HG03175 (cell line): ENCODE results near the gene U2SURP.
"Not testable (repeated sequence)": the region's sequence is repeated elsewhere in the genome, so short reads cannot be mapped to it uniquely, and the experiment has no call there.

ENCODE experiments used
- ATAC-seq: cut with Tn5 transposase; IDR thresholded peaks from one replicate; pipeline ENCODE4 v1.9.1; 2021; ENCODE audit warnings: mild to moderate bottlenecking, moderate library complexity; ENCODE audit not compliant: unreplicated experiment

Gene U2SURP

DNA sequence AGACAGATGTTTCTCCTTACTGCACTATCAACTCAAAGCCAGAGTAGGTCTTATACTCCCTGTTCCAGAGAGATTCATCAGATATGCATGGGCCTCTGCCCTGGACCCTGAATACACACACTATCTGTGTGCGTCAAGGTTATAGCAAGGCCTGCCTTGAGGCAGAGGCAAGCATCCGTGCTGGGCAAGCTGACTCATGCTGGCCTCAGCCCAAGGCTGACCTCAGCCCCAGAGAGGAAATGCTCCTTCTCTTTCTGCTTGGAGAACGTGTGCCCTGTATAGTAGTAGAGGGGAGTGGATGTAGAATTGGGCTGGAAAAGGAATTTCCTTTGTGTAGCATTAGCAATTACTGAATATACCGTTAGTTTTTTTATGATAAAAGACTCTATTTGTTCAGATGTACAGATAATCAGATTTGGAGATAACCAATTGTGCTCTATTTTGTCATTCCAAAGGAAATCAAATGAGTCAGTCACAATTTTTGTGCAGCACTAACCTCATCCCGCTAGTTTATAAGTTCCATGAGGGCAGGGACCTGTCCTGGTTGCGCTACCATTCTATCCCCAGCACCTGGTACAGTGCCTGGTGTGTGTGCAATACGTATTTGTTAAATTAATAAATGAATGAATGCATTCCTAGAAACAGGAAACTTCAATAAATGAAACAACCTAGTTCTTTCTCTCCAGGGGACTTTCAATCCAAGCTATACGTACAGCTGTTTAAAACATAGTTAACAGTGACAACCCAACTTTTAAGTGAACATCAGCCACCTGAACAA is 24.6 kb upstream of the U2SURP start:
- no peak for ATAC-seq

DNA sequence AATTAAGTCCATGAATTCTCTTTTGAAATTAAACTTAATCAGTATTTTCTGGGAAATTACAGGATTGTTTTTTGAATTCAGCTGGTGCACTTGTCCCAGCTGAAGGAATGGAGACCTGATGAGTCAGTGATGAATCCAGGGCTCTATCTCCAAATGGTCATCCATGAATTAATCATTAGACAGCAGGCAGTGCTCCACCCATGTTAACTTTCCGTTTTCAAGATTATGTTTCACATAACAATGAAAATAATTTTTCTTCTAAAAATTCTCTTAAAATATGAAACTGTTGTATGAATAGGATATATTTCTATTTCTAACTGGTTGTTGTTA is 24.0 kb upstream of the U2SURP start:
- no peak for ATAC-seq

DNA sequence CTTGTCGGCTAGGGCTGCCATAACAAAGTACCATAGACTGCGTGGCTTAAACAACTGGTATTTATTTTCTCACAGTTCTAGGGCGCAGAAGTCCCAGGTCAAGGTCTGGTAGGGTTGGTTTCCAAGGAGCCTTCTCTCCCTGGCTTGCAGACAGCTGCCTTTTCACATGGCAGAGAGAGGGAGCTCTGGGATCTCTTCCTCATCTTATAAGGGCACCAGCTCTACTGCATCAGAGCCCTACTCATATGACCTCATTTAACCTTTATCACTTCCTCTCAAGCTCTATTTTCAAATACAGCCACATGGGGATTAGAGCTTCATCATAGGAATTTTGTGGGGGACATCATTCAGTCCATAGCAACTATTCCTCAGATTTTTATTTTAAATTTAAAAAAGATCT is 20.3 kb upstream of the U2SURP start:
- no peak for ATAC-seq

- no peak for ATAC-seq
Measured at GRCh38 chr3:142982038-142982773, 19.2 kb upstream of the U2SURP start.

- no peak for ATAC-seq
Measured at GRCh38 chr3:142983318-142983717, 18.1 kb upstream of the U2SURP start.

DNA sequence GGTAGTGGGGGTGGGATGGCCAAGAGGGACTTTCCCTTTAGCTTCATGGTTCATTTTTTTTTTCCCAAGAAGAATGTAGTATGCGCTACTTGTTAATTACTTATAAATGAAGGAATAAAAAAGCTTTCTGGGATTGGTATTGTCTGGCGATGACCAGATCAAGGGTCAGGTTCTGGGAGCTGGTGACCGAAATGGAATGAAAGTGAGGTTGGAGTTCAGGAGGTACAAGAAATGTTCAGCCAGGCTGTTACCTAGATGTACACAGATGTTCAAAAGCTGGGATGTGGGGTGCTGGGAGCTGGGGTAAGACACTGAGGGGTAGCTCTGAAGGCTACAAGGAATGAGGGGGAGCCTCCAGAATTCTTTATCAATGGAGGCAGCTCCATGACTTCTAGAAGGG is 17.1 kb upstream of the U2SURP start:
- ATAC-seq = no peak

GRCh38 chr3:142987080-142987700 is 14.2 kb upstream of the U2SURP start:
- ATAC-seq = peak; percentile 49

- ATAC-seq = peak; percentile 52
Measured at GRCh38 chr3:142987707-142988106, 13.7 kb upstream of the U2SURP start.

DNA sequence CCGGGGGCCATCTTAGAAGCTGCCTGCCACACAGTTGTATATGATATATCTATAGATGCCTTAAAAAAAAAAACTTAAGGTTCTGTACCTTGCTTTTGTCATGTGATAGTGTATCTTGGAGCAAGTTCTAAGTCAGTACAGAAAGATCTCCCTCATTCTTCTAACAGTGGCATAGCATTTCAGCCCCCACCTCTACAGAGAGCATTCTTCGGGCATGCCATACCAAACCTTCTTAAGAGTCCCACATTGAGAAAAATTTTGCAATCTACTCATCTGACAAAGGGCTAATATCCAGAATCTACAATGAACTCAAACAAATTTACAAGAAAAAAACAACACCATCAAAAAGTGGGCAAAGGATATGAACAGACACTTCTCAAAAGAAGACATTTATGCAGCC is 13.1 kb upstream of the U2SURP start:
- ATAC-seq = not testable (repeated sequence)

DNA sequence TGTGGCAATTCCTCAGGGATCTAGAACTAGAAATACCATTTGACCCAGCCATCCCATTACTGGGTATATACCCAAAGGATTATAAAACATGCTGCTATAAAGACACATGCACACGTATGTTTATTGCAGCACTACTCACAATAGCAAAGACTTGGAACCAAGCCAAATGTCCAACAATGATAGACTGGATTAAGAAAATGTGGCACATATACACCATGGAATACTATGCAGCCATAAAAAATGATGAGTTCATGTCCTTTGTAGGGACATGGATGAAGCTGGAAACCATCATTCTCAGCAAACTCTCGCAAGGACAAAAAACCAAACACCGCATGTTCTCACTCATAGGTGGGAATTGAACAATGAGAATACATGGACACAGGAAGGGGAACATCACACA is 12.5 kb upstream of the U2SURP start:
- not testable (repeated sequence) for ATAC-seq

GRCh38 chr3:142990721-142991120 is 10.6 kb upstream of the U2SURP start:
- no peak for ATAC-seq

DNA sequence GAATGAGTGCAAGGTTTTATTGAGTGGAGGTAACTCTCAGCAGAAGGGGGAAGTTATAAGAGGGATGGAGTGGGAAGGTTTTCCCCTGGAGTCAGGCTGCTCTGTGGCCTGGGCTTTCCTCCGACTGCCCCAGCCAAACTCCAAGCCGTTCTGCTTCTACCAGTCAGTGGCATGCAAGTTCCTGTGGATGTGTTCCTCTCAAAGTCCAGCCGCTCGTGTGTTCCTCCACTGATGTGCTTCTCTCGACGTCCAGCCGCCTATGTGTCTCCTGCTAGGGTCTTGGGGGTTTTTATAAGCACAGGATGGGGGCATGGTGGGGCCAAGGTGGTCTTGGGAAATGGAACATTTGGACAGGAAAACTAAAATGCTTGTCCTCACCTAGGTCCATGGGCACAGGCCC is 9.0 kb upstream of the U2SURP start:
- no peak for ATAC-seq

- peak; percentile 87 for ATAC-seq
Measured at GRCh38 chr3:142993958-142994442, 7.4 kb upstream of the U2SURP start.

DNA sequence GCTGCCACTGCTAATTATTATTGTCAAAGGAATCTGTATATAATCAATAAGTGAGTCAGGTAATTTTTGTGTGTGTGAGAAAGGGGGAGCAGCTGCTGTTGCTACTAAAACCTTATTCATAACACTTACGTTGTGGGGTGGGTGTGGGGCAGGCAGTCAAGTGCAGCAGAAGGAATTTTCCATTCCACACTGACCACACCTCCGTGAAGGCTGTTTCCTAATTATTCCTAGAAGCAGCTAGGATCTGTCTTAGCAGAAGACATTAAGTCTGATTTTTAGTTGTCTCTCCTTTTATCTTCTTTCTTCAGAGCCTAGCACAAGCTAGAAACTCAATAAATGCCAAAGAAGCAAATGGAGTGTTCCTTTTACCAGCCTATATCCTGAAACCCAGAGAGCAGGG is 4.0 kb upstream of the U2SURP start:
- ATAC-seq = no peak

GRCh38 chr3:142998439-142998838 is 2.9 kb upstream of the U2SURP start:
- ATAC-seq = no peak

GRCh38 chr3:142999881-143000280 is 1.5 kb upstream of the U2SURP start:
- ATAC-seq = no peak

- ATAC-seq = no peak
Measured at GRCh38 chr3:143000528-143000927, 842 bp upstream of the U2SURP start.

DNA sequence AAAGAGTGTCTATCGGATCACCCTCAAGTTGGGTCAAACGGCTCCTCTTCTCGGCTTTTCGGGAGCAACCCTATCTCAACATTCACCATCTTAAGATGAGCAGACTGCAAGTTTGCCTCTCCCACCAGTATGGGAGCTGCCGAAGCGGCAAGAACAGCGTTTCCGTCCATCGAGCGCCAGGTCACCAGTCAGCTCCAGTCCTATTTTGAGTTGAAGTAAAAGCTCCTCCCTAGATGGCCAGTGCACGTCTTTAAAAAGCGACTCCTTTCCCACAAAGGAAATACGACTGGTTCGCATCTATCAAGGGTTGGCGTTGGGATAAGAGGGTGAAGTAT is 369 bp upstream of the U2SURP start:
- ATAC-seq = peak; percentile 72

GRCh38 chr3:143002083-143002712 is 828 bp downstream of the U2SURP start:
- ATAC-seq = peak; percentile 36

- no peak for ATAC-seq
Measured at GRCh38 chr3:143002727-143003126, 1.4 kb downstream of the U2SURP start.

GRCh38 chr3:143004823-143005222 is 3.5 kb downstream of the U2SURP start:
- ATAC-seq = no peak

DNA sequence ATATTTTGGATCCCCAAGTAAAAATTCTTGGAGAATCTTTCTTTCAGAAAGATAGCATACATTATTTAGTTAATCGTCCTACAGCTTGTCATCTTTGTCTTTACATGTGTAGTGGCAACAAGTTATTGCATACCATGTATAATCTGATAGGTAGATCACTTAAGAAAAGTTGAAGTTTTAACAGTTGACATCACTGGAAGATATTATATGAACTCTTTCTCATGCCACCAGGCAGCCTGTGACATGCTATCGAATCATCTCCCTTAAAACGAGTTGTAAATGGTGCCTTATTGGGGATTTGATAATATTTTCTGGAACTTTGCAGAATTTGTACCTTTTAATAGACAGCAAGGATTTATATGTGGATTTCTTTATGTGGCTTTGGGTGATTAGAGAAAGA is 8.7 kb downstream of the U2SURP start:
- no peak for ATAC-seq
